K562 treated with DMSO at 1 percent for 48 hours (cell line): ENCODE measurements around the gene TRIM63. TPM values are rescaled to one million over a fixed set of nuclear protein-coding genes. Genes with fewer than 3 reads are reported as not detected.

ENCODE experiments used
- total RNA-seq: library from RNA; unstranded; fragments of 300-600 nt; gene quantifications from 2 replicates; pipeline ENCODE4 v1.2.3, GENCODE V29; 2022; ENCODE audit warnings: low replicate concordance; ENCODE audit errors: extremely low read depth

The TRIM63 gene
- total RNA-seq = not detected in 2 replicates

DNA sequence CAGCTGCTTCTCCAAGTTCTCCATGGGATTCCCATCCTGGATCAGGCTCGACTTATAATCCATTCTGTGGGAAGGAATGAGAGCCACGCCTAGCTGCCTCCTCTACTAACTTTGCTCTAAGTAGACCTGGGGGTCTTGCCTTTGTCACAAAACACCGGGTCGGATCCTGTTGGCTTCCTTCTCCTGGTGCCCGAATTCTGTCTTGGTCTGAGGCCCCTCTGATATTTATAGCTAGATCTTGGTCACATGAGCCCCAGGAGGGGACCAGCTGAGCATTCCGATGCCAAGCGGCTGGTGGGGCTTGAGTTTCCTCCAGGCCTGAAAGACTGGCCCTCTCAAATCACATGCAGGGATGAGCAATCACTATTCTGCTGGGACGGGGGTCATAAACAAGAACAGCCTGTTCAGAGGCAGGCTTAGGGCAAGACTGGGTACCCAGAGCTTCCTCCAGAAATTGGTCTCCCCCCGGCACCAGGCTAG lies at the start of gene TRIM63:
Gene TRIM63 (minus strand): TSS at position 199 of the 480 bp plus-strand sequence. CDS start 136 bp downstream, at position 63.

DNA sequence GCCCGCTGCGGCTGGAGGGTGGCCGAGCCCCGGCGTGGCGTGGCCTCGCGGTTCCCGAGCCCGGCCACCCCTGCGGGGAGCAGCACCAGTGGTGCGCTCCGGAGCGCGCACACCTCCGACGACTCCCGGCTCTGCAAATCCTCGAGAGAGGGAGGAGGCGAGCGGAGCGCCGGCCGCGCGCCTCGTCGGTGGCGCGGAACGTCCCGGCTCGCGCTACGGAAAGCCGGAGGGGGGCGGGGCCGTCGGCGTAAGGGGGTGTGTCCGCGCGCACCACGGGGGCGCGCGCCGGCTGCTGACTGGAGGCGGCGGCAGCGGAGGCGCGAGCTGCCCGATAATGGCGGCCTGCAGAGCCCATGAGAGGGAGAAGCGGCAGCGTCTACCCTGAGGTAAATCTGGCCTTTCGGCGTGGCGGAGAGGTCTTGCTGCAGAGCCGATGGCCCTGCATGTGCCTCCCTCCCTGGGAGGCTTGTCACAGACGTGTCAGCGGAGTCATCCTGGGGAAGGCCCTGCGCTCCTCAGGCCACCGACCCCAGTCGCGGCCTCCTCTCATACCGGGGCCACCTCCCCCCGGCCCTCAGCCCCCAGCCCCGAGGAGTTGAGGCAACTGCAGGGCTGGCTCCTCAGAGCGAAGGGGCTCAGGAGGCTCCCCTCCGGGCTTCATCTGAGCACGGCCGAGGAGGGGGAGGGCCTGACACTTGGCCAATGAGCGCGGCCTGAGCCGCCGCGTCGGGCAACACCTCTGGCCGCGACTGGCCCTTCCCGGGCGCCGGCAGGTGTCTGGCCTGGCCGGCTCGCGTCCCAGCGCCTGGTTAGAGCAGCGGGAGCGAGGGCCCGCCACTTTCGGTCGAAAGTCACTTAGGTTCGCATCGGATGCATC lies 44.3 kb upstream of the TRIM63 start, which contains the start of gene PDIK1L:
Gene PDIK1L (plus strand): TSS at position 295 of the 877 bp plus-strand sequence. CDS start 2,485 bp downstream, outside the sequence.

GRCh38 chr1:26045722-26046245 lies 21.6 kb downstream of the TRIM63 start, which contains the start of gene SLC30A2:
TSS of gene SLC30A2 (minus strand) at chr1:26046118. CDS start at chr1:26045896, 222 bp downstream.

DNA sequence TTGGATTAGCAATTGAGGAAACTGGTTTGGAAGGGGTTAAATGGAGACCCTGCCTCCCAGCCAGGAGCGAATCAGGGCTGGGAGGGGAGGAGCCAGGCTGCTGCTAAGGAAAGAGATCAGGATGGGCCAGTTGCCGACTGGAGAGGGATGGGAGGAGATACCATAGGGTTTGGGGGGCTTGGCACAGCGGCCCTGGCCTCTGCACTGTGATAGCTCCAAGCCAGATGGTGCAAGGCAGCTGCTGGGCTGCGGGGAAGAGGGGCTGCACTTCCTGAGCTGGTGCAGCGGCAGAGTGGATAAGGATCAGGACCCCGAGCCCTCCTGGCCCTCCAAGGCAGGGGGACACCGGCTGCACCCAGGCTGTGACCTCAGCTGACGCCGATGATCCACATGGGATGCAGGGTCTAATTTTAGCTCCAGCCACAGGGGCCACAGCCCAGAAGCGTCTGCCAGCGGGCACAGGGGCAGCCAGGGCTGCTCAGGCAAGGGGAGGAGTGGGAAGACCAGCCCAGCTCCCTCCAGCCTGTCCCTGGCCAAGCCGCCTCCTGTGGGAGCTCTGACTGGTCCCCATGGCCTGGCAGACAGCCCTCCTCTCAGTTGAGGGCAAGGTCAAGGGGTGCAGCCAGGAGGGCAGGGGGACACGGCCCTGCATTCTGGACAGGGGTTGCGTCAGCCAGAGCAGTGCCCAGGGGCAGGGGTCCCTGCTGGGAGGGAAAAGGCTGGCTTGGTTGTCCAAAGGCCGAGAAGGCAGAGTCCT lies 45.6 kb downstream of the TRIM63 start, which contains the start of gene EXTL1:
Gene EXTL1 (plus strand): TSS at position 129 of the 757 bp plus-strand sequence. CDS start 872 bp downstream, outside the sequence.

Other genes with a start within 250 kb of the TRIM63 start
- 870 TPM in 1 of 2 replicates, not detected in the other for gene MTFR1L, start 247.7 kb downstream of the TRIM63 start, total RNA-seq
- not detected in 2 replicates for gene AUNIP, start 208.2 kb downstream of the TRIM63 start, total RNA-seq
- not detected in 2 replicates for gene PAQR7, start 191.9 kb downstream of the TRIM63 start, total RNA-seq
- not detected in 2 replicates for gene STMN1, start 161.2 kb downstream of the TRIM63 start, total RNA-seq
- not detected in 2 replicates for gene PAFAH2, start 69.6 kb downstream of the TRIM63 start, total RNA-seq
- not detected in 2 replicates for gene EXTL1, start 45.9 kb downstream of the TRIM63 start, total RNA-seq
- gene SLC30A2, start 21.5 kb downstream of the TRIM63 start, total RNA-seq = not detected in 2 replicates
- gene PDIK1L, start 44.2 kb upstream of the TRIM63 start, total RNA-seq = not detected in 2 replicates
- not detected in 2 replicates for gene FAM110D, start 91.4 kb upstream of the TRIM63 start, total RNA-seq
- gene C1orf232, start 101.3 kb upstream of the TRIM63 start, total RNA-seq = not detected in 2 replicates
- gene ZNF593, start 102.3 kb upstream of the TRIM63 start, total RNA-seq = not detected in 2 replicates
- not detected in 2 replicates for gene ZNF593OS, start 104.2 kb upstream of the TRIM63 start, total RNA-seq
- not detected in 2 replicates for gene CNKSR1, start 109.9 kb upstream of the TRIM63 start, total RNA-seq
- gene CATSPER4, start 123.0 kb upstream of the TRIM63 start, total RNA-seq = not detected in 2 replicates
- gene CEP85, start 166.6 kb upstream of the TRIM63 start, total RNA-seq = not detected in 2 replicates
- not detected in 2 replicates for gene SH3BGRL3, start 212.5 kb upstream of the TRIM63 start, total RNA-seq
- gene UBXN11, start 239.0 kb upstream of the TRIM63 start, total RNA-seq = not detected in 2 replicates